GM19240 (cell line): ENCODE data around the gene LRRN4CL.
"Not testable (repeated sequence)": the region's sequence is repeated elsewhere in the genome, so short reads cannot be mapped to it uniquely, and the experiment has no call there.

ENCODE experiments used
- DNase-seq: peaks from one replicate; pipeline ENCODE4 v3.0.0; 2011; ENCODE audit warnings: low spot score; ENCODE audit not compliant: insufficient read length

Gene LRRN4CL

GRCh38 chr11:62676698-62677097, 12.6 kb downstream of the LRRN4CL start:
- no peak for DNase-seq

- DNase-seq: not testable (repeated sequence)
Observed at GRCh38 chr11:62675415-62675814, 13.9 kb downstream of the LRRN4CL start.

- no peak for DNase-seq
Observed at GRCh38 chr11:62673196-62673525, 16.2 kb downstream of the LRRN4CL start.

- DNase-seq: no peak
Observed at GRCh38 chr11:62671608-62672389, 17.5 kb downstream of the LRRN4CL start, which contains the start of the genes LBHD1 and UQCC3. Gene LBHD1, minus strand, starts transcription at chr11:62672267. Its CDS starts 2,236 bp downstream, at chr11:62670031. Gene UQCC3, plus strand, starts transcription at chr11:62671673. Its CDS starts 73 bp downstream, at chr11:62671746.

GRCh38 chr11:62671236-62671607, 18.1 kb downstream of the LRRN4CL start:
- DNase-seq: no peak

GRCh38 chr11:62669420-62670161, 19.7 kb downstream of the LRRN4CL start:
- no peak for DNase-seq

GRCh38 chr11:62667460-62667859, 21.9 kb downstream of the LRRN4CL start:
- no peak for DNase-seq

GRCh38 chr11:62666259-62666926, 22.9 kb downstream of the LRRN4CL start:
- no peak for DNase-seq

- no peak for DNase-seq
Observed at GRCh38 chr11:62665599-62666258, 23.6 kb downstream of the LRRN4CL start.

GRCh38 chr11:62665075-62665598, 24.2 kb downstream of the LRRN4CL start, which contains the start of the genes C11orf98 and CSKMT:
Gene C11orf98, minus strand, starts transcription at chr11:62665210. Its CDS starts 41 bp downstream, at chr11:62665169.
Gene CSKMT, plus strand, starts transcription at chr11:62665312. Its CDS starts 568 bp downstream, at chr11:62665880.
- DNase-seq: peak; percentile 88

GRCh38 chr11:62664405-62665074, 24.8 kb downstream of the LRRN4CL start:
- DNase-seq: peak; percentile 33

GRCh38 chr11:62656796-62657429, 32.4 kb downstream of the LRRN4CL start:
- no peak for DNase-seq

GRCh38 chr11:62654297-62654696, 35.0 kb downstream of the LRRN4CL start:
- no peak for DNase-seq

GRCh38 chr11:62652161-62653006, 36.9 kb downstream of the LRRN4CL start:
- DNase-seq: no peak

GRCh38 chr11:62650283-62650682, 39.0 kb downstream of the LRRN4CL start:
- not testable (repeated sequence) for DNase-seq

- no peak for DNase-seq
Observed at GRCh38 chr11:62649486-62649885, 39.8 kb downstream of the LRRN4CL start.

- no peak for DNase-seq
Observed at GRCh38 chr11:62648967-62649364, 40.4 kb downstream of the LRRN4CL start.

GRCh38 chr11:62648185-62648966, 41.0 kb downstream of the LRRN4CL start:
- no peak for DNase-seq
